Heart right ventricle (tissue), 16 donors: ENCODE data around the gene TLE3. TPM values are rescaled to one million over a fixed set of nuclear protein-coding genes. Genes with fewer than 3 reads are reported as not detected.

Experiments used
- ATAC-seq, 8 donors: fragments of 200-7000 bp; cut with Tn5 transposase; one replicate each; pipeline ENCODE4 v1.9.1; 2020; ENCODE audit warnings: mild to moderate bottlenecking in 8 of 8, moderate library complexity in 8 of 8, moderate number of reproducible peaks in 1 of 8
- DNase-seq, 2 donors: peaks; one replicate each; pipeline ENCODE4 v3.0.0-alpha.2; 2020
- H3K27ac ChIP-seq, 10 donors: fragments of 200-600 bp; sonication (generic) in 2 of 10; one replicate each; pipeline versions ENCODE4 v1.5.0 to v1.8.0; 2020 to 2022; ENCODE audit warnings: mild to moderate bottlenecking in 3 of 10
- H3K27me3 ChIP-seq, 7 donors: fragments of 200-600 bp; one replicate each; pipeline ENCODE4 v1.8.0; 2021 to 2022; ENCODE audit warnings: mild to moderate bottlenecking in 2 of 7
- H3K36me3 ChIP-seq, 9 donors: fragments of 200-600 bp; sonication (generic) in 1 of 9; one replicate each; pipeline versions ENCODE4 v1.5.0 to v1.8.0; 2020 to 2022; ENCODE audit warnings: mild to moderate bottlenecking in 2 of 9
- H3K4me1 ChIP-seq, 9 donors: fragments of 200-600 bp; sonication (generic) in 1 of 9; one replicate each; pipeline versions ENCODE4 v1.5.0 to v1.8.0; 2020 to 2022; ENCODE audit warnings: mild to moderate bottlenecking in 4 of 9
- H3K4me3 ChIP-seq, 10 donors: fragments of 200-600 bp; sonication (generic) in 2 of 10; one replicate each; pipeline versions ENCODE4 v1.5.0 to v1.8.0; 2020 to 2022; ENCODE audit warnings: mild to moderate bottlenecking in 7 of 10, moderate library complexity in 2 of 10
- H3K9me3 ChIP-seq, 11 donors: fragments of 200-600 bp in 10 of 11; sonication (generic) in 2 of 11; one replicate each; pipeline versions ENCODE4 v1.5.0 to v1.8.0; 2013 to 2022; ENCODE audit warnings: mild to moderate bottlenecking in 2 of 11, control low read depth in 1 of 11, moderate library complexity in 1 of 11
- WGBS, 2 donors: extraction: QIAGEN DNeasy Blood & Tissue Kit; methylation state at CpG; one replicate each; pipeline ENCODE4 v1.1.7; 2013; ENCODE audit warnings: inconsistent platforms in 1 of 2; 5-methylcytosine and 5-hydroxymethylcytosine counted together
- intact Hi-C, 10 donors: fragments of 100-400 bp; cut with DNase I; formaldehyde crosslinking; loops; one replicate each; pipeline versions ENCODE4 v1.11.1 to v1.14.2; 2022
- polyA plus RNA-seq, 2 donors: library from polyadenylated mRNA; stranded (reverse); fragments of 200-250 nt; gene quantifications; one replicate each; pipeline ENCODE4 v1.2.3, GENCODE V29; 2013
- total RNA-seq, 10 donors: library from RNA; stranded (reverse); fragmentation: NEBNext Ultra II Directional in 3 of 10; extraction: Animal tissue kit (Norgen Biotek cat#: 25700) in 3 of 10; gene quantifications; one replicate each; pipeline versions ENCODE4 v1.2.1 to v1.2.4, GENCODE V29; 2021 to 2023
- TF ChIP-seq, protein P1 (sequence below), 9 donors: fragments of 200-600 bp; sonication (generic) in 2 of 9; IDR thresholded peaks; one replicate each; pipeline versions ENCODE4 v1.5.0 to v1.8.0; 2021 to 2022; ENCODE audit warnings: antibody characterized with exemption in 9 of 9, mild to moderate bottlenecking in 5 of 9, moderate library complexity in 1 of 9
- donor health status: Arrhythmogenic right ventricular cardiomyopathy.
- donor health status: ischemic (EF 13 %, LVEDD 7.1; RV severe dilation, severe dysfunction).
- donor health status: healthy with polysubstance abuse.
- donor health status: DM: no; HTN: yes; CAD: no.
- donor health status: DM: no; HTN: no; CAD: no.
- donor health status: ischemic (EF 25% LVEDD 6.9; RV normal size, moderate dysfunction).
- donor health status: ischemic (EF 25% LVEDD 5.7; RV mildly dilated, moderate dysfunction).
- donor health status: healthy.
- donor health status: DM: yes; HTN: yes; CAD: no.
- donor health status: Ischemic cardiomyopathy.
- donor health status: ischemic (EF 35%, LVEDD 5.7; RV mildly dilated, moderate dysfunction).
- donor health status: nonischemic (EF 11% LVEDD 7.7; RV severe dilation, severe dysfunction).
- donor health status: DM: yes; HTN: yes; CAD: no.
- donor health status: PGD.
- donor health status: ischemic (EF 29% LVEDD 5.4; RV normal size, mild dysfunction).
- donor health status: nonischemic (EF 23%, LVEDD 6.1; RV moderate dilation, normal function).

TLE3 gene
- total and polyA plus RNA-seq, 12 donors, result 7.5 to 21.7 (median 12.6) TPM

GRCh38 chr15:70008697-70009290, 88.9 kb downstream of the TLE3 start:
- ATAC-seq (no peak), DNase-seq (no peak)
- TF ChIP-seq, protein P1, sequence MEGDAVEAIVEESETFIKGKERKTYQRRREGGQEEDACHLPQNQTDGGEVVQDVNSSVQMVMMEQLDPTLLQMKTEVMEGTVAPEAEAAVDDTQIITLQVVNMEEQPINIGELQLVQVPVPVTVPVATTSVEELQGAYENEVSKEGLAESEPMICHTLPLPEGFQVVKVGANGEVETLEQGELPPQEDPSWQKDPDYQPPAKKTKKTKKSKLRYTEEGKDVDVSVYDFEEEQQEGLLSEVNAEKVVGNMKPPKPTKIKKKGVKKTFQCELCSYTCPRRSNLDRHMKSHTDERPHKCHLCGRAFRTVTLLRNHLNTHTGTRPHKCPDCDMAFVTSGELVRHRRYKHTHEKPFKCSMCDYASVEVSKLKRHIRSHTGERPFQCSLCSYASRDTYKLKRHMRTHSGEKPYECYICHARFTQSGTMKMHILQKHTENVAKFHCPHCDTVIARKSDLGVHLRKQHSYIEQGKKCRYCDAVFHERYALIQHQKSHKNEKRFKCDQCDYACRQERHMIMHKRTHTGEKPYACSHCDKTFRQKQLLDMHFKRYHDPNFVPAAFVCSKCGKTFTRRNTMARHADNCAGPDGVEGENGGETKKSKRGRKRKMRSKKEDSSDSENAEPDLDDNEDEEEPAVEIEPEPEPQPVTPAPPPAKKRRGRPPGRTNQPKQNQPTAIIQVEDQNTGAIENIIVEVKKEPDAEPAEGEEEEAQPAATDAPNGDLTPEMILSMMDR (IDR thresholded peaks at IDR 0.05), result no peak
- no peak overlapping the region for H3K27ac ChIP-seq
- no peaks in the 10 kb centered on the region for H3K4me1 ChIP-seq
- H3K4me3 ChIP-seq, result no peak overlapping the region
- WGBS, 2 donors, result 79 to 92% methylated on average over 3 of the region's 3 CpGs
- H3K9me3 ChIP-seq, result no peaks in the 10 kb centered on the region
- H3K27me3 ChIP-seq, result peaks cover 0 to 55% (median 17%) of the 10 kb centered on the region in 7 donors
- intact Hi-C loops, result no loop called here
- H3K36me3 ChIP-seq, result no peaks in the 10 kb centered on the region

DNA sequence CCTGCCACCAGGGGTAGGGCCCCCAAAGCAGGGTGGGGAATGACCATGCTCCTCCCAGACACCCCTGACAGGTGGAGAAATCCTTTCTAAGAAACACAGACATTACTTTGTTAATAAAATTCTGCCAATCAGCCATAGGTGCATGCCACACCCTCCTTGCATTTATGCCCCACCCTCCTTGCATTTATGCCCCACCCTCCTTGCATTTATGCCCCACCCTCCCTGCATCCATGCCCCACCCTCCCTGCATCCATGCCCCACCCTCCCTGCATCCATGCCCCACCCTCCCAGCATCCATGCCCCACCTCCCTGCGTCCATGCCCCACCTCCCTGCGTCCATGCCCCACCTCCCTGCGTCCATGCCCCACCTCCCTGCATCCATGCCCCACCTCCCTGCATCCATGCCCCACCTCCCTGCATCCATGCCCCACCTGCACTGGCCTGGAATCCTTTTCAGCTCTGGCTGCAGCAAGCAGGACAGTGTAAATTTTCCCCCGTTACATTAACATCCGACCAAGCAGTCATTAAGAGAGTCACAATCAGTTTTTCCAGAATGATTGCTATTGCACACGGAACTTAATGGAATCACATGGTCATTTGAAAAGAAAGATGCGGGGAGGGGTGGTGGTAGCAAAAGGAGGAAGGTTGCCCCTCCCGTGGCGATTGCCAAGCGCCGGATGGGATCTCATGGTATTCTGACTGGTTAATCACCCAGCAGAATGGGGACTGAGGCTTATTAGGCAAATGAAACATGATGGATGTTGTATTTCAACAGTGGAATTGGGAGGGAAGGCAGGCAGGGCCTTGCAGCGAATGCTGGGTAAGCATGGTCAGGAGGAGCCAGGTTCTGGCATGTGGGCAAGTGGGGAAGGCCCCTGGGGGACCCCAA, 91.2 kb downstream of the TLE3 start:
- TF ChIP-seq, protein P1 (IDR thresholded peaks at IDR 0.05), result no peak
- no peak for ATAC-seq
- Histone ChIP-seq H3K4me1 (no peaks in the 10 kb centered on the region), H3K27me3 (peaks cover 0 to 61% (median 17%) of the 10 kb centered on the region in 7 donors), H3K27ac (no peak overlapping the region), H3K9me3 (peaks cover 0 to 13% (median 5%) of the 10 kb centered on the region in 11 donors), H3K36me3 (no peaks in the 10 kb centered on the region), H3K4me3 (no peak overlapping the region)
- DNase-seq, result no peak
- 80 to 83% methylated on average over 12 of the region's 12 CpGs for WGBS, 2 donors
- intact Hi-C loops, result no loop called here

- Histone ChIP-seq H3K27ac (no peak overlapping the region), H3K36me3 (no peaks in the 10 kb centered on the region), H3K9me3 (peaks cover 0 to 13% (median 5%) of the 10 kb centered on the region in 11 donors), H3K4me3 (no peak overlapping the region), H3K27me3 (peaks cover 0 to 61% (median 14%) of the 10 kb centered on the region in 7 donors), H3K4me1 (no peaks in the 10 kb centered on the region)
- ATAC-seq (no peak), DNase-seq (no peak)
- intact Hi-C loops, result no loop called here
- TF ChIP-seq, protein P1 (IDR thresholded peaks at IDR 0.05), result no peak
- WGBS, 2 donors, result 93% methylated on average over 3 of the region's 3 CpGs
These were observed 92.9 kb downstream of the TLE3 start for GRCh38 chr15:70004826-70005225.

DNA sequence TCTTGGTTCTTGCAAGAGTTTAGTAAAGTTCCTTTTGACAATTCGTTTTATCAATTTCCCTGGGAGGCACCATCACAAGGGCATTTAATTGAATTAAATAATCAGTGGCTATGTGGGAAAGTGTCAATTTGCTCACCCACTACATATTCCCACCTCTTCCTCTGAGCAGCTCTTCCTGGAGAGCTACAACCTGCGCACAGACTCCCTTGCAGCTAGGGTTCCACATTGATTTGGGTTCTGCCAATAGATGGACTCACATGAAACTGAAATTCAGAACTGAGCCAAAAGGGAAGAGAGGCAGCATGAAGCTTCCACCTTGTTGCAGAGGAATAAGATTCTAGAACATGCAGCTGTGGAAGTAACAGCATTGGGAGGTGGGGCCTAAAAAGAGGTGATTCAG, 94.8 kb downstream of the TLE3 start:
- Histone ChIP-seq H3K9me3 (peaks cover 0 to 13% (median 5%) of the 10 kb centered on the region in 11 donors), H3K4me3 (no peak overlapping the region), H3K27ac (no peak overlapping the region), H3K36me3 (no peaks in the 10 kb centered on the region), H3K27me3 (peaks cover 0 to 56% (median 7%) of the 10 kb centered on the region in 7 donors), H3K4me1 (no peaks in the 10 kb centered on the region)
- TF ChIP-seq, protein P1 (IDR thresholded peaks at IDR 0.05), result no peak
- no peak for ATAC-seq
- intact Hi-C loops, result no loop called here
- WGBS, 2 donors, result 93% methylated on average over 2 of the region's 2 CpGs
- no peak for DNase-seq
